Stimulated activated naive CD8-positive, alpha-beta T cell treated with anti-CD3 and anti-CD28 coated beads, Interleukin-15, Interleukin-2, amounts not matched to agents 100 U/mL and 50 U/mL, for 24 hours (primary cell): ENCODE results near the gene WBP11.

Experiments
- ATAC-seq: fragments of 150-1000 bp; cut with Tn5 transposase; one replicate; pipeline ENCODE4 v1.10.0; 2021
- DNase-seq: peaks from one replicate; pipeline ENCODE4 v3.0.0; 2021

The WBP11 gene

DNA sequence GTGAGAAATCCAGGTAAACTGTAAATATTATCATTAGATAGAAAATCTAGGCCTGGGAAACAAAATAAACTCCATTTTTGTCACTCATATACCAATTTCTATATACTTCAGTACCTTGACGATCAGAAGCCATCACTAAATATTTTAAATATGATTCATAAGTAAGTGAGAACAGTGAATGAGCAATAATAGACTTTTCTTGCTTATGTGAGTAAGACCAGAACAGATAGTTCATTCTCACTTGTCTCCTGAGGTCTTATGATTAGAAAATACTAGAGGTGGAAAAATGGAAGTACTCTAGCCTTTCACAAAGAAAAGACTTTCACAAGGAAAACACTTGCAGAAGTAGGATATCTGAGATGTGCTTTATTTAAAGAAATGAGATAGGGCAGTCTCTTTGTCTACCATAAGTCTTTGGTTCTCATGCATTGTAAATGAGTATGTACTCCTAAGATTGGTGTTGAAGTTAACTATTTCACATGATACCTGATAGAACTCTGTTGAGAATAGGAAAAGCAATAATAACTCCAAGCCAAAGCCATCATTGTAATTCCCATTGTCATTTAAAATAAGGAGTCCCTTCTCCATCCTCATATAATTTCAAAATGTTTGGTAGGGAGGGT is 20.8 kb upstream of the WBP11 start:
- peak; percentile 75 for ATAC-seq
- DNase-seq: no peak

DNA sequence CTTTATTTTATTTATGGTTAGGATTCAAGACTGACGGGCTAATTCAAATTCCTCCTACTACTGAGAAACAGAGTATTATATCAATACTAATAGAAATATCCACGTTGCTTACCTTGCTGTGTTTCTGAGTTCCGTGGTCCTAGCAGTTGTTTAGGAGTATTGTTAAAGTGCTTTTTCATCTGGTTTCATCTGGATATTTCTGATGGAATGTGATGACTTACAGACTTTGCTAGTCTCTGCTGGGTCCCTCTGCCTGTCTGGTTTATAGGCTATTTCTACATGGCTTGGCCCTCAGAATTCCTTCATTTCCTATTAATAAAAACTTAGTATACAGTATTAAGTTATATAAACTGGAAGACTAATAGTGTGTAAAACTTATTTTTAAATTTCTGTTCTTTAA is 10.7 kb upstream of the WBP11 start, which contains the start of gene SMCO3:
SMCO3 (minus strand) TSS at position 169 of the 400 bp plus-strand sequence. CDS start 7,502 bp downstream, outside the sequence.
- ATAC-seq (no peak), DNase-seq (no peak)

DNA sequence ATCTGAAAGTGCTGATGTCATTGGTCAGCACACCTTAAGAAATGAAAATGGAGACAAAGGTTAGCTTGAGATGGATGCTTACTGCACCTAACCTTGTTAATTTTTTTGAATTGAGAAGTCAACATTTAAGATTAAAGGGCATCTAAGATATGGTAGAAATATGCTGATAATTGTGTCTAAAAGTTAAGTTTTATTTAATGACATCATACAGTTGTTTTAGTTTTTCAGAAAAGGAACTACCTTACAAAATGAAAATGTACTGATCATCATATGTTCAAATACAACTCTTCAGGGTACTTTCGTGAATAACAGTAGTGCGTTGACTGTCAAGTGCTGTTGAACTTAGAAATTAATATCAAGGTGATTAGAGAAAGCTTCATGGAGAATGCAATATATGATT is 8.2 kb upstream of the WBP11 start:
- no peak for DNase-seq
- no peak for ATAC-seq

DNA sequence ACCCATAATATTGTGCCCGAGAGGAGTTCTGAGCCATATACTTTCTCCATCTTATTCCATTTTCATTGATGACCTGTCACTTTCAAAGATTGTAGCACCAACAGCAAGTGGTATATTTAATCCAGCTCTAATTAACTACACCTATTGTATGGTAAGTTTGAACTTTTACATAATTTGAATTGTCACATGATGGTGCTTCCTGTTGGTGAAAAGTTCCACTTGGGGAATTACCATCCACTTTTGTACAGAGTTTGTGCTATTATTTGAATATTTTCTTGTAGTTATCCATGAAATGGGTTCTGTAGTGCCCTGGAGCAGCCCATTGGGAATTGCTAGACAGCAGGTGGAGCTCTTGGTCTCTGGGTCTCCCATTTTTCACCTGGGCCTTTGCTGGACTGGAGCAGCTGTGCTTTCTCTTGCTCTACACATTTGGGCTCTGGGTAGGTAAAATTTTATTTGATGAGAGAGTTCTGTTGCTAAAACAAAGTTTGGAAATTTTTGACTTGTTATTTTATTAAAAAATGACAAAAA is 7.7 kb upstream of the WBP11 start:
- peak; percentile 46 for ATAC-seq
- no peak for DNase-seq

DNA sequence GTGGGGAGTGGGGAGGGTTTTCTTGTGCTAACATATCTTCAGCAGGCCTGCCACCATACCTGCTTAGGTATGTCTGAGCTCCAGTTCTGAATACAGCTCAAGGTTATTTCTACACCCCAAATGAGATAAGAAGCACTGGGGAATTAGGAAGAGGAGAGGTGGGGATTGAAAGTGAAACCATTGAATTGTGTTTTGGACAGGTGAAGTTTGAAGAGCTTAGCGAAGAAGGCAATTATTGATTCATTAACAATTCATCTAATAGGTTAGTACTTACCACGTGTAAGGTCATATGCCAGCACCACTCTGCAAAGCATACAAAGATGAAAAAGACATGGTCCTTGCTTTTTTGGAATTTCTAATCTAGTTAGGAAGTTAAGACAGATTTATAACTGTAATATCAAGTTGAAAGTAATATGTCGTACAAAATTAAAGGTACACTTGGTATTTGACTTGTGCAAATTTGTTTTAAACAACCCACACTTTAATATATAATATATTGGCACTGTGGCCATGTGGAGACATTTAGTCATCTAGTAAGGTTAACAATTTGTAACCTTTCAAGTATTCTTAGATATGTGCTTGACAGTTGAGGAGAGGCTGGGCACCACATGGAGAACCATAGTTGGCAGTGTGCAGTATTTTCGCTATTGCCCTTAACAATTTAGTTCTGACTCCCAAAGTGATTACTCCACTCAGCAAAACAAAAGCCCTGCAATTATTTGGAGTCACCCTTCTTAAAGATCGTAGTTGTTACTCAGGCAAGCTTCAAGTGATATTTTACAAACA is 7.1 kb upstream of the WBP11 start:
- DNase-seq (no peak), ATAC-seq (peak; percentile 59)

DNA sequence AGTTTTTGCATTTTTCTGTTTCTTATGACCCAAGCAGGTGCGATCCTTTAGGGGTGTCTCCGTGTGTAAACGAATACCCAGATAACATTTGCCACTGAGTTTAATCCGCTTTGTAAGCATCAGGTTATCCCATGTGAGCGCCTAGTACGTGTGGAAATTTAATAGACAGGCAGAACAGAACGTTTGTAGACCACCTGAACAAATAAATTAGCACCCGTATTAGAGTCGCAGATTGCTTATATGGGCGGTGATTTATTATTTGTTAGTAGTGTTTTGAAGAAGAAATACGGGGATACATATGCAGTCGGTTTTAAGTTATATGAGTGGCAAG is 517 bp upstream of the WBP11 start:
- DNase-seq (no peak), ATAC-seq (peak; percentile 1)

DNA sequence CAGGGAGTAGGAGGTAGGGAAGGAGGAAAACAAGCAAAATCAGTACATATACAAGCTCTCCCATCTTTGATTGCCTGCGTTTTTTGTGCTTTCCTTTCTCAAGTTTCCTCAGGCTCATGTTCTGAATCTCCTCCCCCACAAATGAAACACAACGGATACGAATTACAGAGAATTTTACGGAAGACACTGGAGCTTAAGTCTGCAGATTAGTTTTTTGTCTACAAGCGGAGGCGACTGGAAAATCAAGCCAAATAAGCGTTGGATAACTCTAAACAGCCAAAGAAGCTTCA is 612 bp downstream of the WBP11 start:
- ATAC-seq: no peak

DNA sequence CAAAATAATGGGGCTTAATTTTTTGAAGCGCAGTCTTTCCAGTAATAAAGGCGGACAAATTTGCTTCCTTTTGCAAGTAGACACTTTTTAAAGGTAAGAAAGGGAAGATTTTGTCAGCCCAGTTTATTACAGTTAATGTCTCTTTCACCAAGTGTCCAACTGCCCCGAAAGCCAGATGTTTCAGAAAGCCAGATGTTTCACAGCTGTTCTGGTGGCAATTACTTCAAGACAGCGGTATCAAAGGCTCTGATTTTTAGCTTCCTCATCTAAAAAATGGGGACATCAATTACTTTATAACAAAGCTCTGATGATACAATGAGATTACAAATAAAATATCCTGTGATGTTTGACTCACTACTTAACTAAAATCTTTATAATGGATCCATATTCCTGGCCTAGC is 1.0 kb downstream of the WBP11 start:
- ATAC-seq: no peak
- DNase-seq: no peak

More for the DNA sequence above, 612 bp downstream of the WBP11 start:
- DNase-seq: no peak

DNA sequence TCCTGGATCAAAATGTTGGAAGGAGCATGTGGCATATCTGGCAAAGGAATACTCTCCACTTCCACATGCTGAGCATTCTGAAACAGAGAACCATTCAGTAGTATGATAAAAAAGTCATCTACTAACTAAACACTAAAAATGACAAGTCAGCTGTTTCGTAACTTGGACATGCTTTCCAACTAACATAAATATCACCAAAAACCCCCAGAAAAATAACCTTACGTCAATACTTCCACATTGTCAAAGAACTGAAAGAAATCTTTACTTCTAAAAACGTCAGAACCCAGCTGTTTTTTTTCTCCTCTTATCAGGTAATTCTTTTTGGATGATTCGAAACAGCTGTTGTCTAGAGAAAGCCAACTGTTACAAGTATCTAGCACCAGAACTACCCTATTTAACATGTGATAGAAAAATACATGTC is 8.2 kb downstream of the WBP11 start:
- ATAC-seq (no peak), DNase-seq (no peak)

DNA sequence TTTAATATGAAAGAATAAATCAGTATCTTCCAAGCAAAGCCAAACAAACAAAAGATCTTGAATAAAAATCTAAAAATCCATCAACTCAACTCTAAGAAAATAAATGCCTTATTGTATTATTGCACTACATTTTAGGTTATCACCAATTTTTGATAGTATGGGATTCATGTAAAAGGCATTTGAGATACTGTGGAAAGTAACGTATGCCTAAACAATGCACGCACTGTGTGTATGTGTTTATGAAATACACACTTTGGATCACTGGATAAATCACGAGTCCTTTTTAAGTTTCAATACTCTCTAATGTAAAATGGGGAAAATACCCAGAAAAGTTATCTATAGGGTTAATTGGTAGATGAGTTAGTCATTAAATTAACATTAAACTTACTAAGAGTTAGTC is 17.7 kb downstream of the WBP11 start:
- no peak for ATAC-seq
- DNase-seq: no peak

DNA sequence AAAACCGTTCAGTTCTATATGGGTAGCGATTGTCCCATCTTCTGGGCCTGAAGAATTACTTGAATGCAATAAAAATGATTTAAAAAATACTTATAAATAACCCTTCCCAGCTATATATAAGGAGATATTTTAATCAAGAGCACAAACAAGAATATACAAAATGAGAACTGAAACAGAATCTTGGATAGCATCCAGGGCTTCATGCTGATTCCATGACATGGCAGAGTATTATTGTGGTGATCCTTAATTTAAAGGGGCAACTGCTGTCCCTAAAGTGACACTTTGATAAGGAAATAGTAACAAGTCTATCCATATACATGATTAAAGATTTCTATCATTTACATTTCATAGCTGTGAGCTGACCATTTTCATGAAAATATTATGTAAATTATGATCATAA is 18.8 kb downstream of the WBP11 start:
- ATAC-seq (no peak), DNase-seq (no peak)

DNA sequence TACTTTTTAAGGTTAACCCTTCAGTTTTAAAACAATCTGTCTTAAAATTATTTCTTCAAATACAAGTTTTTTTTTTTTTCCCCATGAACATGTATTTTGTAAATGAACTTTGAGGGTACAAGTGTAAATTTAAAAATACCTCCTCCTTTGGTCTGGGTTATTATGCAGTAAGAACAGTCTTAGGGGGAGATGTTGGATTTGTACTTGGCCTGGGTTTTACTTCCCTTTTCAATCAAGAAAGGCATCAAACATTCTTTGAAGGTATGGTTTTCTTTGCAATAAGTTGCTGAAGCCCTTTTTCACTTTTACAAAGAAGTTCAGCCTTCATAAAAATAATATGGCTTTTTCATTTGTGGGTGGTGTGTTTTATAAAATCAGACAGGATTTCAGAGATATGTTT is 20.5 kb downstream of the WBP11 start:
- ATAC-seq (no peak), DNase-seq (no peak)

DNA sequence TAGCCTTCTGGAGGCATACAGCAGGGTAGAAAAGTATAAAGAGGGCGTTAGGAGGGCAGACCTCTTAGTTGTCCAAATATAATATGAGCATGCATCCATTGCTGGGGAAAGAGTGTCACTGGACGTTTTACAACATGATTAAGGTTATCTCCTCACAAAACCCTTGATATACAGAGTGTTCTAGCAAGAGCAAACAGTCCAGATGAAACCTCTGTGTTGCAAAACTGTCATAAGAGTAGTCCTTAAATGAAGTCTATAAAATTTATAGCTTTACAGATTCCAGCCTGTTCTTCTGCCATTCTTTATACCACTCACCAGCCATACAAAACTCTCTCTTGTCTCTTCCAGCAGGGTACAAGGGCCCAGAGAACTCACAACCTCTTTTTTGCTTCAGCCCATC is 21.7 kb downstream of the WBP11 start:
- DNase-seq (no peak), ATAC-seq (no peak)

DNA sequence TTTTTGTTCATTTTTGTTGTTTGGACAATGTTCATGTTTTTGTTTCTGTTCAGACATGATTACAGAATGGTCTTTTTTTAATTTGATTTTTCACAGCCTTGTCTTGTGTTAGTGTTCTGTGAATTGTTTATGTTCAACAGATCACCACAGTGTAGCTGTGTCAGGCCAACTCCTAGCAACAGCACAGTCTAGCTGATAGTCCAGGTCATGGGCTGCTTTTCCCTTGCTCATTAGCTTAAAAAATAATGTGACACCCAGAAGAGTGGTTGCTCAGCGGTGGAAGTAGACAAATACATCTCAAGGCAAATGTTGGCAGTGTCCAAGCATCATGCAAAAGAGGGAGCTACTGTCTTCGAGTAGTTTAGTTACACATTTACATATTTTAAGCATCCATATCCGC is 22.4 kb downstream of the WBP11 start:
- ATAC-seq: no peak
- no peak for DNase-seq

DNA sequence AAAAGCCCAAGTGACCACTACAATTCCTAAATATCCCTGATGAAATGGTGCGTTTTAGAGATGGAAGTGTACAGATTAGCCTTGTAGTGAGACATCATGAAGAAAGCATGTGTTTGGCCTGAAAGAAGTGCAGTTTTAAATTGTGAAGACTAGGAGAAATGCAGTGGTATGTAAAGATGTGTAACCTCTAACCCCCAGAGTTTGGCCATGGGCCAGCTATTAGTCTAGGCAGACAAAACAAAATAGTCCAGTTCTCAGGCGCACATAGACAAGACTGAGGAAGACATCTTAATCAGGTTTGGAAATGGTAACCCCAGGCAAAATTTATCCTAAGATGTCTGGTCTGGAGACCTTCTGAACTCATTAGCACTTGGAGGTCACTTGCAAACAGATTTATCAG is 23.4 kb downstream of the WBP11 start:
- no peak for DNase-seq
- no peak for ATAC-seq

DNA sequence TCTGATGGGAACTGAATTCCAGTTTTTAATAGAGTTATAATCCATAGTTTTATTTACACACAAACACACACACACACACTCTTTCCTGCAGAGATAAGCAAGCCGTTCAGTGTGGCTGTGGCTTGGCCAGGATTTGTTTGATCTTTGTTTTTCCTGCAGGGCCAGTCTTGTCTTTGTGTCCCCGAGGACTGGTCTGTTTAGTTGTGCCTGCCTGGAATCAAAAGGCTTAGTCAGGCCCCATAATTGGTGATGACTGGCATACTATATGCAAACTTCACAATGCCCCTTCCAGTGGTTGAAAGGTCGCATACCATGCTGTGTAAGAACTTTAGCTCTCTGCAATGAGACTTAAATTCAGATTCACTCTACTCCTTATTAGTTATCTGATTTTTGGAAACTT is 26.0 kb downstream of the WBP11 start:
- no peak for ATAC-seq
- DNase-seq: no peak

DNA sequence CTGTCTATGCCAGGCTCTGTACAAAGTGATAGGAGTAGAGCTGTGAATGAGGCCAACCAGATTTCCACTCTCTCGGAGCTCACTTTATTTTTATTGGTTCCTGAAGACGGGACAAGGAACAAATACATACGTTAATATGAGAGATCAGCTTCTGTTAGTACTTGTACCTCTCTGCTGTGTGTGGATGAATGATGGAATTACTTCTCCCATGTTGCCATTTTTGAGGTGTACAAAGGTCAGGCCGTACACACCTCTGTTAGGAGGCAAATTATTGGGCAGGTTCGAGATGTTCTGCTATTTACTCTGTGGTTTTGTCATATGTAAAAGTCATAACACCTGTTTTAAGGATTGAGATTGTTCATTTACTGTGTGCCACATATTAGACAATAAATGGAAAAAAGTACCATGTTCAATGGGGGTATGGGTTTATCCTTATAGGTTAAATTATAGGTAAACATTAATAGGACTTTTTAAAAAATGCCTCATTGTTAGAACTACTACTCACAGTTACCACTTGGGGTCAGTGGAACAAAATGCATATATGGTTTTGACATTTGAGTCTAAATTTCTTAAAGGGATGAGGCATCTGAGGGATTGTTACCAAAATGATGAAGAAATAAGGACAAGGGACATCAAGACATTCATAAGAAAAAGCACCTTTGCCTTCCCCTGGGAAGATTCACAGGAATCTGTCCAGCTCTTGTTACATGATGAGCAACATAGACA is 26.9 kb downstream of the WBP11 start:
- ATAC-seq (no peak), DNase-seq (no peak)

DNA sequence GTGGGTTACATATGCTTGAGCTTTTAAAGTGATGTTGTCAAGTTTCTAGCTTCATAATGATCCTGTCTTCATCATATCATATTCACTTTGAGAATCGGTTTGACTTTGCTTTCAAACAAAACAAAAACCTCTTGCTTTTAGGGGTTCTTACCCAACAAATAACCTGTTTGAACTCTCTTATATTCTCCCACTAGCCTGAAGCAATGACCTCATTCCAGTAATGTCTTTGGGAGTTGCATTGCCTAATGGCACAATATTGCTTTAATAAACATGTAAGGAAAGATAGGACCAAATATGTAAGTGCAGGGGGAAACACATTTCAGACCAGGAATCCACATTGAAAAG is 27.7 kb downstream of the WBP11 start:
- ATAC-seq: no peak
- no peak for DNase-seq

DNA sequence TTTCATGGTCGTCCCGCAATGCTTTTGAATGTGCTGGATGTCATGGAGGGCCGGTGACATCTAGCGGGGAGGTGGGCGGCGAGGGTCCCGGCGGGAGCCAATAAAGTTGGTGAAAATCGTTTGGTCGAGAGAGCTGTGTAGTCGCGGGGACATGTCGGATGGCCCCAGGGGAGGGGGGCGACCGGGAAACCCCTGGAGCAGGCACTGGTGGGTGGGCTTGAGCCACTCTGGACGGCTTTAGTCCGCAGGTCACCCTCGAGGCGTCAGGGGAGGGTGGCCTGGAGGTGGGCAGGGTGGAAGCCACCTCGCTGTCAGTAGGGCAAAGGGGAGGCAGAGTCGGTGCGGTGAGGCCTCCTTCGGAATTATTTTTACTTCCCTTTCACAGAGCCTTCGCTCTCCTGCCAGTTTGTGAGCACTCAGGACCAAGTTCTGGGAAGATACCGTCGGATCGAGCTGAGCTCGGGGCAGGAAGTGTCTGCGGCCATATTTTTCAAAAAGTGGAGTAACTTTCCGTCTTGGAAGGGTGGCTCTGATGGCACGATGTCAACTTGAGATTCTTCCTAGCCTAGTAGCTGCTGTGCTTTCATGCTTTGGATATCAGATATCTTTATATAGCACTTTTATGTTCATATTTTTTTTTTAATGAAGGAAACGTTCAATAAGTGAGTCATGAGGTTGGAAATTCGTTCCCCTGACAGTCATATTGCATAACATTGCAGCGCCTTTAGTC is 28.2 kb downstream of the WBP11 start:
- ATAC-seq (no peak), DNase-seq (no peak)

DNA sequence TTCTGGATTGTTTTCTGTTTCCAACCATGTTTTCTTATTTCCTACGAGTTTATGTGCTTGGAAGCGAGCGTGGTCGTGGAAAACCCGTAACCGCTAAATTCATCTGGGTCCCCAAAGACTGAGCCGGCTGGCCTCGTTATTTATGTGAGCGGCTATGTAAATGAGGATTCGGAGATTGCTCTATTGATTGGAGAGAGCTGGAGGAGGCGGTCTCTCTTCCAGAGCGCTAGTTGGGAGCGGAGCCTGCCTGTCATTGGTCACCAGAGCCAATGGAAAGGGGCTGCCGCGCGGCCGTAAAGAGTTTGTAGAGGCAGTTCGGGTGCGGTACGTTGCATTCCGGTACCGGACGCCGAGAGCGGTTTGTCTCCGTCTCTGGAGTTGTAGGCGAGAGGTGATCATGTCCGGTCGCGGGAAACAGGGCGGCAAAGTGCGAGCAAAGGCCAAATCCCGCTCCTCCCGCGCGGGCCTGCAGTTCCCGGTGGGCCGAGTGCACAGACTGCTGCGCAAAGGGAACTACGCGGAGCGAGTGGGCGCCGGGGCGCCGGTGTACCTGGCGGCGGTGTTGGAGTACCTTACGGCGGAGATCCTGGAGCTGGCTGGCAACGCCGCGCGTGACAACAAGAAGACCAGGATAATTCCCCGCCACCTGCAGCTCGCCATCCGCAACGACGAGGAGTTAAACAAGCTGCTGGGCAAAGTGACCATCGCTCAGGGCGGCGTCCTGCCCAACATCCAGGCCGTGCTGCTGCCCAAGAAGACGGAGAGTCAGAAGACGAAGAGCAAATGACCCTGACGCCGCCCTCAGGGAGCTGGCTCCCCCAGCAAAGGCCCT is 29.0 kb downstream of the WBP11 start:
- peak; percentile 65 for ATAC-seq
- peak; percentile 87 for DNase-seq

DNA sequence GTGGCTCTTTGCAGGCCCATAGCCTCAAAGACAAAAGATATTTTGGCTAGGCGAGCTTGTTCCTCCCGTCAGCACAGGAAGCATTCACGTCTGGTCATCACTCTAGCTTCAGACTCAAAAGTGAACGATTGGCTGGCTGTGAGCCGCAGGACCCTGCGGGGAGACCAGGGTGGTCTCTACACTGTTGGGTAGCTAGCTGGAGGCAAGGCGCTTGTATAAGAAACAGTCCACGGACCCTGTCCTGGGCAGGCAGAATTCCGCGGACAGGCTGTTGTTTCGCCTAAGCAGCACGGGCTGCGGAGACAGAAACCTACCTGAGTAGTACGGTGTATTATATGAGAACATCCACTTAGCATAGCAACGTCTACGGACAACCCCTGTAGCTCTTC is 29.6 kb downstream of the WBP11 start:
- ATAC-seq (peak; percentile 2), DNase-seq (peak; percentile 44)

DNA sequence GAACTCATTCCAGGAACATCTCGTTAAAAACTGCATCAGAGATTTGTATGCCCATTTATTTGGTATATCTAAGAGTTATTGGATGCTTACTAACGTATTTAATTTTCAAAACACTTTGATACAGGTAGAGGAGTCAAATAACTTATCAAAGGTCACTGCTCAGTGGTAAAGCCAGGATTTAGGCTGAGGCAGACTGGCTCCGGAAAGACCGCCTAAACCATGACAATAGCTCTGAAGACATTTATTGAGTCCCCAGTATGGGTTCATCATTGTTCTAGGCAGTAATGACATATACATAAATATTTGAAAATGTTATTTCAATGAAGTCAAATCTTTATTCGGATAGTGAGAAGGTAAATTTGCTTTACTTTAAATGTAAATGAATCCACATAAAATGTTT is 30.3 kb downstream of the WBP11 start:
- DNase-seq: no peak
- no peak for ATAC-seq
